Loucy (cell line): Measurements from ENCODE around the gene NAT14.

Experiments used
- CTCF ChIP-seq: fragments of 200-600 bp; sonication (generic); conservative IDR thresholded peaks from 2 replicates; pipeline ENCODE4 v1.5.1; 2014; ENCODE audit warnings: mild to moderate bottlenecking, antibody characterized with exemption, low read length
- EZH2phosphoT487 ChIP-seq: fragments of 200-600 bp; IDR thresholded peaks from 2 replicates; pipeline ENCODE4 v1.6.1; 2018; ENCODE audit warnings: antibody characterized with exemption, mild to moderate bottlenecking, moderate library complexity, borderline replicate concordance

DNA sequence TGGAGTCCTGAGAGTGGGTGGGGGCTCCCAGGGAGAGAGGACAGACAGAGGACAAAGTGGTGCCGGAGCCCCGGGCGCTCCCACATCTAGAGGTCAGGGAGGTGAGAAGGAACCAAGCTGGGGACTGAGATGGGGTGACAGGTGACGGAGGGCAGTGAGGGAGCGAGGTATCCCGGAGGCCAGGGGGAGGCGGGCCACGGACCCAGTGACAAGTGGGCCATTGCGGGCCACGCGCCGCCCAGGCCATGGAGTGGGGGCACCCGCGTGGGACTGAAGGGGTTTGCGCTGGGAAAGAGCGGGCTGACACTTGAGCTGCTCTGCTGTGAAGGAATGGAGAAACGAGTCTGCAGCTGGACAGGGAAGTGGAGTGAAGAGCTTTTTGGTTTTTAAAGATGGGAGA, 5.9 kb upstream of the NAT14 start:
- TF ChIP-seq CTCF, result no peak
- TF ChIP-seq EZH2phosphoT487, result no peak
